WTC11 (cell line): ENCODE data around the gene ITPR3.

ENCODE experiments used
- FOXJ3 ChIP-seq: sonication (generic); formaldehyde crosslinking; IDR thresholded peaks from 2 replicates; pipeline ENCODE4 v1.9.0; 2021; ENCODE audit warnings: missing genetic modification reagents, mild to moderate bottlenecking, borderline replicate concordance
- TF ChIP-seq, protein P1 (sequence below): fragments of 200-600 bp; IDR thresholded peaks from 2 replicates; pipeline ENCODE4 v1.8.0; 2022; ENCODE audit warnings: antibody characterized with exemption

DNA sequence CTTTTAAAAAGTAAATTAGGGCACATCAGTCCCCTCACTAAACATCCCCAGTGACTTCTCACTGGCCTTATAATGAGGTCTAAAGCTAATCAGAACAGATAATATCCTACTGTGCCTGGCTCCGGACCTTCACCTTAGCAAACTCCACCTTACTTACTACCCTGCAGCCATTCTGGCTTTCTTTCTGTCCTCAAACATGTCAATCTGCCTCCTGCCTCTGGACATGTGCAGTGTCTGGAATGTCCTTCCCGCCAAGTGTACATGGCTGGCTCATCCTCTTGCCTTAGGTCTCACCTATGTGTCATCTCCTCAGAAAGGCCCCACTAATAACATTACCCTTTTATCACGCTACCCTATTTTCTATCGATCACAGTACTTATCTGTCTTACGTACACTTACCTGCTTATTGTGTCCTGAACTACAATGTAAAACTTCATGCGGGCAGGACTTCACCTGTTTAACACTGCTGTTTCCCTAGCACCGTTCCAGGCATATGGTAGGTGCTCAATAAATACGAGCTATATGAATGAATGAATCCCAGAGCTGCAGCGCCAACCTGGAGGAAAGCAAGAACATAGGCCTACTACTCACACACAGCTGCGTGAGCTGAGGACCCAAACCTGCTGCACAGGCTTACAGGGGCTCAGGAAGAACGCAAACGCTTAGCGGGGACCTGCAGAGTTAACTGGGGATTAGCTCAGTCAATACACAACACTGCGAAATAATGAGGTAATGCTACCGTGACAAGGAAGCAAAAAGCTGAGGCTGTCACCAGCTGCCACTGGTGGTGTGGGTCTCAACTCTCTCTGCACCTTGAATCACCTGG, 89.4 kb downstream of the ITPR3 start:
- TF ChIP-seq FOXJ3 = no peak
- TF ChIP-seq, protein P1, sequence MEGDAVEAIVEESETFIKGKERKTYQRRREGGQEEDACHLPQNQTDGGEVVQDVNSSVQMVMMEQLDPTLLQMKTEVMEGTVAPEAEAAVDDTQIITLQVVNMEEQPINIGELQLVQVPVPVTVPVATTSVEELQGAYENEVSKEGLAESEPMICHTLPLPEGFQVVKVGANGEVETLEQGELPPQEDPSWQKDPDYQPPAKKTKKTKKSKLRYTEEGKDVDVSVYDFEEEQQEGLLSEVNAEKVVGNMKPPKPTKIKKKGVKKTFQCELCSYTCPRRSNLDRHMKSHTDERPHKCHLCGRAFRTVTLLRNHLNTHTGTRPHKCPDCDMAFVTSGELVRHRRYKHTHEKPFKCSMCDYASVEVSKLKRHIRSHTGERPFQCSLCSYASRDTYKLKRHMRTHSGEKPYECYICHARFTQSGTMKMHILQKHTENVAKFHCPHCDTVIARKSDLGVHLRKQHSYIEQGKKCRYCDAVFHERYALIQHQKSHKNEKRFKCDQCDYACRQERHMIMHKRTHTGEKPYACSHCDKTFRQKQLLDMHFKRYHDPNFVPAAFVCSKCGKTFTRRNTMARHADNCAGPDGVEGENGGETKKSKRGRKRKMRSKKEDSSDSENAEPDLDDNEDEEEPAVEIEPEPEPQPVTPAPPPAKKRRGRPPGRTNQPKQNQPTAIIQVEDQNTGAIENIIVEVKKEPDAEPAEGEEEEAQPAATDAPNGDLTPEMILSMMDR = no peak
